K562 (cell line): Measurements from ENCODE around the gene GLDN.

Source experiments
- ARNT ChIP-seq, 2 experiments: fragments of 450-650 bp; IDR thresholded peaks; 2 replicates each; pipeline ENCODE4 v1.6.1; 2016; ENCODE audit warnings: mild to moderate bottlenecking in 1 of 2
- ATF2 ChIP-seq: sonication (generic); formaldehyde crosslinking; IDR thresholded peaks from 2 replicates; pipeline ENCODE4 v1.8.1; 2022; ENCODE audit warnings: missing genetic modification reagents
- CTCF ChIP-seq, 3 experiments: IDR thresholded peaks in 2 of 3; conservative IDR thresholded peaks in 1 of 3; 2 replicates each; pipeline ENCODE4 v1.5.1; 2011 to 2012; ENCODE audit warnings: low read length in 3 of 3, mild to moderate bottlenecking in 3 of 3, control low read depth in 2 of 3, improper control_type of control experiment in 1 of 3, inconsistent platforms in 1 of 3, low read depth in 1 of 3, mixed read lengths in 1 of 3, moderate library complexity in 1 of 3; ENCODE audit not compliant: insufficient read depth in 2 of 3
- DDX20 ChIP-seq: fragments of 450-650 bp; IDR thresholded peaks from 2 replicates; pipeline ENCODE4 v1.6.1; 2016; ENCODE audit warnings: missing genetic modification characterization, low read depth, mild to moderate bottlenecking, missing compliant biosample characterization, moderate library complexity
- MAZ ChIP-seq, 2 experiments: fragments of 450-650 bp in 1 of 2; sonication (generic) in 1 of 2; formaldehyde crosslinking; IDR thresholded peaks in 1 of 2; conservative IDR thresholded peaks in 1 of 2; 2 replicates each; pipeline versions ENCODE4 v1.4.0 to v1.5.0; 2020; ENCODE audit warnings: mild to moderate bottlenecking in 1 of 2, missing genetic modification reagents in 1 of 2
- NR2C2 ChIP-seq, 2 experiments: fragments of 200-800 bp in 1 of 2; sonication (Bioruptor generic) in 1 of 2; sonication (generic) in 1 of 2; formaldehyde crosslinking in 1 of 2; IDR thresholded peaks; 2 replicates each; pipeline versions ENCODE4 v1.6.1 to v1.8.0; 2016 to 2022; ENCODE audit warnings: mild to moderate bottlenecking in 1 of 2, missing compliant biosample characterization in 1 of 2, missing genetic modification characterization in 1 of 2, missing genetic modification reagents in 1 of 2
- RFX5 ChIP-seq: IDR thresholded peaks from 2 replicates; pipeline ENCODE4 v1.6.1; 2011; ENCODE audit warnings: low read depth, mild to moderate bottlenecking, improper control_type of control experiment, low read length
- ZNF197 ChIP-seq: fragments of 200-800 bp; sonication (Bioruptor generic); IDR thresholded peaks from 2 replicates; pipeline ENCODE4 v1.6.1; 2016; ENCODE audit warnings: low read depth, missing genetic modification characterization, missing compliant biosample characterization
- ZNF239 ChIP-seq: fragments of 250-450 bp; sonication (Bioruptor Pico); IDR thresholded peaks from 2 replicates; pipeline ENCODE4 v1.4.0; 2020; ENCODE audit warnings: mild to moderate bottlenecking
- ZZZ3 ChIP-seq: fragments of 450-650 bp; IDR thresholded peaks from 2 replicates; pipeline ENCODE4 v1.6.1; 2016; ENCODE audit warnings: antibody characterized with exemption, mild to moderate bottlenecking, moderate library complexity

GRCh38 chr15:51379390-51379789 lies 37.9 kb downstream of the GLDN start:
- TF ChIP-seq ATF2 (CRISPR knock-in tag): no peak
- no peak for TF ChIP-seq ZNF239 (CRISPR knock-in tag)
- TF ChIP-seq NR2C2 (CRISPR knock-in tag; IDR thresholded peaks at IDR 0.05): no peak
- TF ChIP-seq NR2C2 (tag; IDR thresholded peaks at IDR 0.05): no peak
- no peak for TF ChIP-seq DDX20
- TF ChIP-seq RFX5: no peak
- no peak for TF ChIP-seq CTCF (IDR thresholded peaks at IDR 0.05 in 2 of 3, conservative IDR thresholded peaks at IDR 0.05 in 1 of 3; ENCODE audit: insufficient read depth in 2 of 3, low read depth in 1 of 3, low read length in 3 of 3)
- no peak for TF ChIP-seq ZNF197 (CRISPR knock-in tag)
- no peak for TF ChIP-seq MAZ (CRISPR knock-in tag; conservative IDR thresholded peaks at IDR 0.05 in 1 of 2, IDR thresholded peaks at IDR 0.05 in 1 of 2)
- TF ChIP-seq ARNT (IDR thresholded peaks at IDR 0.05): no peak
- TF ChIP-seq ZZZ3: no peak
